WERI-Rb-1 (cell line): ENCODE measurements around the gene GAREM1.

Experiments used
- DNase-seq: peaks from one replicate; pipeline ENCODE4 v3.0.0-alpha.2; 2020
- H3K27ac ChIP-seq: fragments of 250-450 bp; sonication (Bioruptor Pico); 2 replicates; pipeline ENCODE4 v1.5.1; 2020; ENCODE audit warnings: mild to moderate bottlenecking, moderate library complexity
- H3K27me3 ChIP-seq: fragments of 250-450 bp; sonication (Bioruptor Pico); 2 replicates; pipeline ENCODE4 v1.5.1; 2021; ENCODE audit warnings: mild to moderate bottlenecking, low read depth, moderate library complexity; ENCODE audit not compliant: insufficient read depth, severe bottlenecking
- H3K36me3 ChIP-seq: fragments of 250-450 bp; sonication (Bioruptor Pico); 2 replicates; pipeline ENCODE4 v1.5.1; 2020; ENCODE audit warnings: mild to moderate bottlenecking, moderate library complexity
- H3K4me3 ChIP-seq: 2 replicates; pipeline ENCODE4 v1.5.1; 2011; ENCODE audit warnings: low read depth, mild to moderate bottlenecking, control low read depth, low read length
- H3K9me3 ChIP-seq: fragments of 250-450 bp; sonication (Bioruptor Pico); 2 replicates; pipeline ENCODE4 v1.5.1; 2021; ENCODE audit warnings: mild to moderate bottlenecking, moderate library complexity; ENCODE audit not compliant: severe bottlenecking
- TF ChIP-seq, protein P1 (sequence below): IDR thresholded peaks from 2 replicates; pipeline ENCODE4 v1.5.1; 2011; ENCODE audit warnings: low read depth, mild to moderate bottlenecking, control low read depth, inconsistent platforms, low read length

The GAREM1 gene

DNA sequence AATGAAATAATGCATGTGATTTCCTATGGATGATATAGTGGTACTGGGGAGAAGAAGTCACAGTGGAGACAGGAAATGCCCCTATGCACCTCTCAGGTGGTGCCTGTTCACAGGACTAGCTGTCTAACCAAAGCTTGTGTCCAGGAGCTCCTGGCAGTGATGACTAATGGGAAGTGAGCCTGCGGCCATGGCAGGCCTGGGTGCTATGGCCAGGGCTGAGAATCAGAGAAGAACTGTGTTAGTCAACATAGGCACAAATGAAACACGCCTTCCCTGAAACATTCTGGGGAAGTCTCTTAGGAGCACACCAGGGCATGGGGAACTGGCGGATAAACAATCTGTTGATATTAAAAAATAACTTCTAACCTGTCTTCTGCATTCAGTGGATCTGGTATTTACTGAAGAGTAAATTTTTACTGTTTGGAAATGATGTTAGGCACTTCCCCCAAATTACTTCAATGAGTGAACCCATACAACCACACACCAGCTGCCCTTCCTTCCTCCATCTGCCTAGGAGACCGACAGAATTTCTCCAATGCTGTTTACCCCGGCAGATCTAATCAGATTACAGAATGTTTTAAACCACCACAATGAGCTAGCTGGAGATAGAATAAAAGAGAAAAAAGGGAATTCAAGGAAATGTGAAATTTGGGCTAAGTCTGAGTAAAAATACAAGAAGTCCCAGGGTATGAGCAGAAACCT, 213.4 kb downstream of the GAREM1 start:
- H3K4me3 ChIP-seq = no peak overlapping the region
- TF ChIP-seq, protein P1, sequence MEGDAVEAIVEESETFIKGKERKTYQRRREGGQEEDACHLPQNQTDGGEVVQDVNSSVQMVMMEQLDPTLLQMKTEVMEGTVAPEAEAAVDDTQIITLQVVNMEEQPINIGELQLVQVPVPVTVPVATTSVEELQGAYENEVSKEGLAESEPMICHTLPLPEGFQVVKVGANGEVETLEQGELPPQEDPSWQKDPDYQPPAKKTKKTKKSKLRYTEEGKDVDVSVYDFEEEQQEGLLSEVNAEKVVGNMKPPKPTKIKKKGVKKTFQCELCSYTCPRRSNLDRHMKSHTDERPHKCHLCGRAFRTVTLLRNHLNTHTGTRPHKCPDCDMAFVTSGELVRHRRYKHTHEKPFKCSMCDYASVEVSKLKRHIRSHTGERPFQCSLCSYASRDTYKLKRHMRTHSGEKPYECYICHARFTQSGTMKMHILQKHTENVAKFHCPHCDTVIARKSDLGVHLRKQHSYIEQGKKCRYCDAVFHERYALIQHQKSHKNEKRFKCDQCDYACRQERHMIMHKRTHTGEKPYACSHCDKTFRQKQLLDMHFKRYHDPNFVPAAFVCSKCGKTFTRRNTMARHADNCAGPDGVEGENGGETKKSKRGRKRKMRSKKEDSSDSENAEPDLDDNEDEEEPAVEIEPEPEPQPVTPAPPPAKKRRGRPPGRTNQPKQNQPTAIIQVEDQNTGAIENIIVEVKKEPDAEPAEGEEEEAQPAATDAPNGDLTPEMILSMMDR = no peak
- peaks cover 61% of the 10 kb centered on the region for H3K27me3 ChIP-seq
- peaks cover 2% of the 10 kb centered on the region for H3K9me3 ChIP-seq
- no peak overlapping the region for H3K27ac ChIP-seq
- H3K36me3 ChIP-seq = no peaks in the 10 kb centered on the region
- DNase-seq = no peak

DNA sequence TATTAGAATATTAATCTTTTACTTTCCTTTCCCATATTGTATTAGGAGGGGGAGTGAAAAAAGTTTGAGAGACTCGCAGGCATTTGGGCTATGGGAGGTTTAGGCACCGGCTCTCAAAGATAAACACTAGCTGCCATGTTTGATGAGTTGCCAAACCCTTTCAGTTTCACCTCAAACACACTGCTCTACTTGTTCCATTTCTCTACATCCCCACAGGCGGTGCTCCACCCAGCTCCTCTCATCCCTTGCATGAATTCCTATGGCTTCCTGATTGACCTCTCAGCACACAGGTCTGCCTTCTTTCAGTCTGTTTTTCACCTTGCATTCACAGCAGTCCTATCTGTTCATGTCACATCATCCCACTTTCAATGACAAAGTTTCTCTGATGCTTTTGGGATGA, 215.1 kb downstream of the GAREM1 start:
- DNase-seq = no peak
- Histone ChIP-seq H3K9me3 (peaks cover 2% of the 10 kb centered on the region), H3K36me3 (no peaks in the 10 kb centered on the region), H3K4me3 (no peak overlapping the region), H3K27ac (no peak overlapping the region), H3K27me3 (peaks cover 58% of the 10 kb centered on the region)
- TF ChIP-seq, protein P1 = no peak

DNA sequence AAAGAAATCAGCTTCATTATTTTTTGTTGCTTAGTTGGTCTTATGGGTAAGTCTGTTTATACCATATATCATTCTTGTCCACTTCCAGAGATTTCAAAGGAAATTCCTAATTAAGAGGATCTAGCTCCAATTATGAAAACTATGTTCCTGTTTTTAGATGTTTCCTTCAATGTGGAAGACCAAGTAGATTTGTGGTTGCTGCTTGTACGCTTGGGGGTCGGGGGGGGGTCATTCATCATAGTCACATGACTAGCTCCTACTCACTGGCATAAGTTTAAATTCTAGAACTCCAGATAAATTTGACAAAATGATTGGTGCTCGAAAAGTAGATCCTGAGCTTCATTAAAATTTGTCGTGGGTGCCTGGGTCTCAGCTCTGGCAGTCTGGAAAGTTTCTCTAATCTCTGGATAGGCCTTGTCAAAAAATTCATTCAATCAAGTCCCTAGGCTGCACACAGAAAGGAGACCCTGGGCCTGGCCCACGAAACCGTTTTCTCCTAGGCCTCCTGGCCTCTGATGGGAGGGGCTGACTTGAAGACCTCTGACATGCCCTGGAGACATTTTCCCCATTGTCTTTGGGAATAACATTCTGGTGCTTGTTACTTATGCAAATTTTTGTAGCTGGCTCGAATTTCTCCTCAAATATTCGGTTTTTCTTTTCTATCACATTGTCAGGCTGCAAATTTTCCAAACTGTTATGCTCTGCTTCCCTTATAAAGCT, 218.4 kb downstream of the GAREM1 start:
- TF ChIP-seq, protein P1 = no peak
- Histone ChIP-seq H3K4me3 (no peak overlapping the region), H3K9me3 (no peaks in the 10 kb centered on the region), H3K27me3 (peaks cover 76% of the 10 kb centered on the region), H3K36me3 (no peaks in the 10 kb centered on the region), H3K27ac (no peak overlapping the region)
- DNase-seq = no peak

DNA sequence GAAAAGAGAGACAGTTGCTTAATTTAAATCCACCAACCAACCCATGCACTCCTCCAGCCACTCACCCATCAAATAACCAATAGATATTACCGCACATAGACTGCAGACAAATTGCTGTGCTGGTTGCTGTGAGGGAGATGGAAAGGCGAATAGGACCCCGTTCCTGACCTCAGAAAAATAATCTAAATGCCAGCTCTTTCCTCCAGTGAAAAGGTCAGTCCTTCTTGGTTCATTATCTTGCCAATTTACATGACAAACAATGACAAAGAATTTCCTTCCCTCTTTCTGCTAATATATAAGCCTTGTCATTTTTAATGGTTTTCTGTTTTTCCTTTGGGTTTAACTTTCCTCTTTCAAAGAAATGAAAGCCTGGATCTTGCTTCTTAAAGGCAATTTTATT, 219.2 kb downstream of the GAREM1 start:
- Histone ChIP-seq H3K27ac (no peak overlapping the region), H3K36me3 (no peaks in the 10 kb centered on the region), H3K9me3 (no peaks in the 10 kb centered on the region), H3K27me3 (peaks cover 75% of the 10 kb centered on the region), H3K4me3 (no peak overlapping the region)
- TF ChIP-seq, protein P1 = no peak
- DNase-seq = no peak

DNA sequence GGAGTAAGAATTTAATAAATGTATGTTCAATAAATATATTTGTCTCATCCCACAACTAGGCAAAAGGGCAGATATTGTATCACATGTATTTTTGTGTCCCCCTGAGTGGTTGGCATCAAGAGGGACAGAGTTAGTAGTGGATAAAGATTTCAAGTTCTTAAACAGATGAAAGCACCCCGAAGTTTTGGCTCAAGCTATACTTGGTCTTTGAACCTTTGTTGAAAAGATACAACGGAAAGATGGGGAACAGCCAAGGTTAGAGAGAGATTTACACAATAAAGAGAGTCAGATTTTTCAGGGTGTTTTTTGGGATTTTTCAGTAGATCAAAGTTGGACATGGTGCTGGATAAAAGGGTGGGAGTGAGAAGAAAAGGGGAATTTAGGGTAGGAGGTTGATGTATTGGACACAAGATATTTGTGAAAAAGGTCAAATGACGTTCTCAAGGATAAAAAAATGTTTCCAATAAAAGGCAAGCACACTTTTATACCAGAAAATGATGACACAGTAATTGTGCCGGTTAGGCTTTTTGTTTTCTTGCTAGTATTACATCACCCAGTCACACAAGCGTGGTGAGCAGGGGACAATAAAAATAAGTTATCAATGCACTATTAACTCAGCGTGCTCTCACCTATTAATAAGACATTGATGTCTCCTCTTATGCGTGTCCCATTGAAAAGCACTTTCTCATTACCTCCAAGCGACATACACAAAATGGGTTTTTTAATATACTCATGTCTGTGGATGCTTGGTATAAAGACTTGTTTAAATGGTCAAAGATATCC, 221.3 kb downstream of the GAREM1 start:
- H3K4me3 ChIP-seq = no peak overlapping the region
- TF ChIP-seq, protein P1 = no peak
- no peaks in the 10 kb centered on the region for H3K9me3 ChIP-seq
- no peaks in the 10 kb centered on the region for H3K36me3 ChIP-seq
- DNase-seq = no peak
- peaks cover 74% of the 10 kb centered on the region for H3K27me3 ChIP-seq
- H3K27ac ChIP-seq = no peak overlapping the region
